ENCODE results near the gene CCDC194.
A peak's percentile ranks its signal among the peaks of the same experiment; 100 is the strongest.
"Not testable (repeated sequence)": the region's sequence is repeated elsewhere in the genome, so short reads cannot be mapped to it uniquely, and the experiment has no call there.

The CCDC194 gene

DNA sequence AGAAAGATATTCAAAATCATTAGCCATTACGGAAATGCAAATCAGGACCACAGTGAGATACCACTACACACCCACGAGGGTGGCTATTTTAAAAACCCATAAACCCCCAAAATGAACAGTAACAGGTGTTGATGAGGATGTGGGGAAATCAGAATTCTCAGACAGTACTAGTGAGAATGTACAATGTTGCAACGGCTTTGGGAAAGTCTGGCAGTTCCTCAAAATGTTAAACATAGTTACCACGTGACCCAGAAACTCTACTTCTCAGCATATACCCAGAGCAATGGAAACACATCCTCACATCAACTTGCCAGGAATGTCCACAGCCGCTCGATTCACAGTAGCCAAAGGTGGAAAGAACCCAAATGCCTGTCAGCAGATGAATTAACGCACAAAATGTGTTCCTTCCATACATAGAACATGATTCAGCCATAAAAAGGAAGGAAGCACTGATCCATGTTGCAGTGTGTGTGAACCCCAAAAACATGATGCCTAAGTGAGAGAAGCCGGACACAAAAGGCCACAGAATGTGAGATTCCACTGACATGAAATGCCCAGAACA lies 23.9 kb downstream of the CCDC194 start:
- DNase-seq (ENCODE audit: low read depth) = no peak

DNA sequence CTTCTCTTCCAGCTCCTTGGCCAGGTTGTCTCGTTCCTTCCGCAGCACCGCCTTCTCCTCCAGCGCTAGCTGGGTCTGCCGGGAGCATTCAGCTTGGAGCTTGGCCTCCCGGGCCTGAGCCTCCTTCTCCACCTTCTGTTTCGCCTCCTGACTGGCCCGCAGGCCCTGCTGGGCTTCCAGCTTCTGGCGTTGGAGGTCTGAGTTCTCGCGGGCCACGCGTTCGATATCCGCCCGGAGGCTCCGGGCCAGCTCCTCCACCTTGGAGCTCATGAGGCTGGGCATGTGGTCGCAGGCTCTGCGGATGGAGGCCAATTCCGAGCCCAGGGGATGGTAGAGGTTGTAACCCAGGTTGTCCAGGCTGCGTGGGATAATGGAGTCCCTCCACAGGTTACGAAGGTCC lies 28.6 kb downstream of the CCDC194 start:
- DNase-seq (ENCODE audit: low read depth) = no peak

DNA sequence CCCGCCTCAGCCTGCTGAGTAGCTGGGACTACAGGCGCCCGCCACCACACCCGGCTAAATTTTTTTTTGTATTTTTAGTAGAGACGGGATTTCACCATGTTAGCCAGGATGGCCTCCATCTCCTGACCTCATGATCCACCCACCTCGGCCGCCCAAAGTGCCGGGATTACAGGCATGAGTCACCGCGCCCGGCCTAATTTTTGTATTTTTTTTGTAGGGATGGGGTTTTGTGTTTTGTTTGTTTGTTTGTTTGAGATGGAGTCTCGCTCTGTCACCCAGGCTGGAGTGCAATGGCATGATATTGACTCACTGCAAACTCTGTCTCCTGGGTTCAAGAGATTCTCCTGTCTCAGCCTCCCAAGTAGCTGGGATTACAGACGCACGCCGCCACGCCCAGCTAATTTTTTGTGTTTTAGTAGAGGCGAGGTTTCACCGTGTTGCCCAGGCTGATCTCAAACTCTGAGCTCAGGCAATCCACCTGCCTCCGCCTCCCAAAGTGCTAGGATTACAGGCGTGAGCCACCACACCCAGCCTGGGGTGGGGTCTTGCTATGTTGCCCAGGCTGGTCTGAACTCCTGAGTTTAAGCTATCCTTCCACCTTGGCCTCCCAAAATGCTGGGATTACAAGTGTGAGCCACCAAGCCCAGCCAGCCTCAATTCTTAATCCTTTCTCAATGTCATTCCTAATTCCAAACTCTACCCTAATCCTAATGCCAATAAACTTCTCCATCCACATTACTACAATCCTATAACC lies 30.0 kb downstream of the CCDC194 start:
- not testable (repeated sequence) for DNase-seq (ENCODE audit: low read depth)

DNA sequence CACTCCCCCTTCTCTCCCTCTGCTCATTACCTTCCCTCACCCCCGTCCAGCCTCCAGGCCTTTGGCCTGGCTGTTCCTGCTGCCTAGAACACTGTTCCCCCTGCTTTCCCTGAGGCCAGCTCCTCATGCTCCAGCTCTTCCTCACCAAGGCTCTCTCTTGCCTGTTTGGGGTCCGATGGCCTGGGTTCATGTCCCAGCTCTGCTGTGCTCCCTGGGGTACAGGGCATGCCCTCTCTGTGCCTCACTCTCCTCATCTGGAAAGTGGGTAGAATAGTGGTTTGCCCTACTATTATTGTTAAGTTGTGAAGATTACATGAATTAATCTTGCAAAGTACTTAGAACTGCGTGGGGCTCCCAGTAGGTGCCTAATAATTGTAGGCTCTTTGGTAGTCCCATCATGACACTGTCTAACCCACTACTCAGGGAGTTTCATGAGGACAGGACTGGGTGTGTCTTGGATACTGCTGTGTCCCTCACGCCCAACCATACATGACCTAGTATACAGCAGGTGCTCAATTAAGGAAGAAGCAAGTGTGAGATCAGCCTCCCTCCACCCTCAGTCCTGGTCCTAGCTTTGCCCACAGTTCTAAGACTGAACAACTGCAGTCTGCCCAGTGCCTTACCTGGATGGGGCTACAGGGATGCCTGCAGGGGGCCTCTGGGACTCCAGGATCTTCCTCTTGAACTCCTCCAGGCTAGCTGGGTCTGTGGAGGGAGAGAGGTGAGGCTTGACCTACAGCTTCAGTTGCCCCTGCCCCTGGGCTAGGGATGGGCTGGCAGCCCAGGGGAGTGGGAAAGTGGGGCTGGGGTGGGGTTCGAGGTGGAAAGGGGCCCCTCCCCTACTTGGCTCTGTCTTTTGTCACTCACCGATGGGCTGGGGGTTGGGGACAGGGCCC lies 33.8 kb downstream of the CCDC194 start:
- DNase-seq (ENCODE audit: low read depth) = no peak

DNA sequence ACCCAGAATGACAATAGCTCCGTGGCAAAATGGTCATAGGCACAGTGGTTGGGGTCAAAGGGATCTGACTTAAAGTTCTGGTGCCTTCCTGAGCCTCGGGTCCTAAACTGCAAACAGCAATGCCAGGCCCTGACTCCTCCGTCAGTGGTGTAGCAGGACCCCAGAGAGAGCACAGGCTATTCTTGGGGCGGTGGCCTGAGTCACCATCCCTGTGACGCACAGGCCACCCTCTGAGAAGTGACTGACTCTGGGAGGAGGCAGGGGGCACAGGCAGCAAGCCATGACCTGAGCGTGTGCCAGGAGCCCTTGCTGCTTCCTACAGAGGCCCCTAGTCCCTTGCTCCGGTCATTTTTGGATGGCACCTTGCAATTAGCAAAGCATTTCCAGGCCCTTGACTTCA lies 35.6 kb downstream of the CCDC194 start:
- DNase-seq (ENCODE audit: low read depth) = no peak

DNA sequence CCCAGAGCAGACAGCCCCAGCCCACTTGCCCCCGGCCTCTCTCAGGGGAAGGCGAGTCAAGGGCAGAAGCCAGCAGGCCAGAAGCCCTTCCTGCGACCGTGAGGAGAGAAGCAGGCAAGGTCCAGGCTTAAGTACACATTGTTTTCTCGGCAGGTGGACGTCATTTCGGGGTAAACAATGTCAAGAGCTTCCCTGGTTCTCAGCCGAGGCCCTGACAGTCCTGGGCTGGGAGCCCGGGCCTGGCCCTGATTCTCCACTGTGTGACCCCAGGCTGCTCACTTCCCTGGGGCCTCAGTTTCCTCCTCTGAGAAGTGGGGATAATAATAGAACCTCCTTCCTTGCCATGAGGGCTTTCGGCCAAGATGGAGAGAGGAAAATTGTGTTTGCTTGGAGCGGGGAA lies 36.3 kb downstream of the CCDC194 start:
- DNase-seq (ENCODE audit: low read depth) = no peak

DNA sequence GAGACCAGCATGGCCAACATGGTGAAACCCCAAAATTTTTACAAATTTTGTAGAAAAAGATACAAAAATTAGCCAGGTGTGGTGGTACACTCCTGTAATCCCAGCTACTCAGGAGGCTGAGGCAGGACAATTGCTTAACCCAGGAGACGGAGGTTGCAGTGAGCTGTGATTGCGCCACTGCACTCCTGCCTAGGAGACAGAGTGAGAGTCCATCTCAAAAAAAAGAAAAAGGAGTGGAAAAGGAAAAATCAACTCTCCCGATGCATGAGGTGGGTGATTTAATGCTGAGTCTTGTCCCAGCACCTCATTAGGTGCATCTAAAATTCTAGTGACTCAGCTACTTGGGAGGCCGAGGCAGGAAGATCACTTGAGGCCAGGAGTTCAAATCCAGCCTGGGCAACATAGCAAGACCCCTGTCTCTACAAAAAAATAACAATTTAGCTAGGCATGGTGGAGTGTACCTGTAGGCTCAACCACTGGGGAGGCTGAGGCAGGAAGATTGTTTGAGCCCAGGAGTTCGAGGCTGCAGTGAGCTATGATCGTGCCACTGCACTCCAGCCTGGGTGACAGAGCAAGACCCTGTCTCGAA lies 36.8 kb downstream of the CCDC194 start:
- no peak for DNase-seq (ENCODE audit: low read depth)

DNA sequence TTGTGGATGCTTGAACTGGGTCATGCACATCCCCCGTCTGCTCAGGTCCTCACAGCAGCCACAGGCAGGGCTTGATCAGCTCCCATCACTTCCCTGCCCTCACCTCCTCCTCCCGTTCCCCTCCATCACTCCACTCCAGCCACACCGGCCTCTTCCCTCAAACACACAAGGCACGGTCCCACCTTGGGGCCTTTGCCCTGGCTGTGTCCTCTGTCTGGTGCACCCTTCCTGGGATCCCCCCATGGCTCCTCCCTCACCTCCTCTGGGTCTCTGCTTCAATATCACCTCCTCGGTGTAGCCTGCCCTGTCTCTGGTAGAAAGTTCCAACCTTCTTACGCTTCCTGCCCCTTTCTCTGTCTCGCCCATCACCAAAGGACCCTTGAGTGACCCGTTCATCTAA lies 40.6 kb downstream of the CCDC194 start:
- DNase-seq (ENCODE audit: low read depth) = no peak

DNA sequence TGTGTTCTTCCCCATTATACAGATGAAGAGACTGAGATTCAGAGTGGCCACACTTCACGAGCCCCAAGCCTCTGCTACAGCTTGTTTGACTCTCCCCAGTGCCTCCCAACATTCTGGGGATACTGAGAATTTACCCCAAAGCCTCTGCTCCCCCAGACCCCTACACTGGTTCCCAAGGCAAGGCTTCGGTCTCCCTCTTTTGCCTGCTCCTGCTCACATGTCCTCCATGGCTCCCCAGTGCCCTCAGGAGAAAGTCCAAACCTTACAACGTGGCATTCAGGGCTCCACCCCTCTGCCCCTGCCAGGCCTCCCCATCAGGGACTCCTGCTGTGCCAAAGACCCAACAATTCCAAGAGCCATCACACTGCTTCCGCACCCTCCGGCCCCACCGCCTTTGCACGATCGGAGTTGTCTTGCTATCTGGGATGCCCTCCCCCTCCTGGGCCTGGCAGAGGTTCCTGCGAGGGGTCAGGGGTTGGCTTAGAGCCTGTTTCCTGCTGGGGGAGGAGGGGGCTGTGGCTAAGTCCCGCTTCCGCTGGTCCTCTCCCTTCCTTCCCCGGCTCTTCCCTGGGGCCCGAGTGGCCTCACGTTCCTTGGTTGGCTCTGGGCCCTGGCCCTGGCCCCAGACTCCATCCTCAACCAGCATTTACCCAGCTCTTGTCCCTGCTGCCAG lies 41.3 kb downstream of the CCDC194 start:
- DNase-seq (ENCODE audit: low read depth) = no peak

DNA sequence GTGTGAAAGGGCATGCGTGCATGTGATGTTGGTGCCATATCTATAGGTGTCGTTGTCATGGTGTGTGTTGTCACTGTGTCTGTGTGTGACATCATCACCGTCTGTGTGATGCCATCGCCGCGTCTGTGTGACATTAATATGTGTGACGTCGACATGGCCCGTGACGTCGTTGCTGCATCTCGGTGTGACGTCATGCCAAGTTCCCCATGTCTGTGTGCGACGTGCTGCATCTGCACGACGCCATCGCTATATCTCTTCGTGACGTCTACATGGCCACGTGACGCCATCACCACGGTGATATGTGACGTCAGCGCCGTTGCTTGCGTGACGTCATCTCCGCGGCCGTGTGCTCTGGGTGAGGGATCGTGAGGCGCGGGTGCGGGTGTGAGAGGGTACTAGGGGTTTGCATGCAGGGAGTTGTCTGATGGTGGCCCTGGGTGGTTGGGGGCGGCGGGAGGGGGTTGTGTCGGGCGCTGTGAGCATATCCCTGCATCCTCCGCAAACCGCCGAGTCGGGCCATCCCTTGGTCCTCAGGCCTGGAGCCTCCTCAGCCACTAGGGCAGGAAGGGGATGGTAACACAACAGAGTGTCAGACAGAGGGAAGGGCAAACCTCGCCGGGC lies 42.1 kb downstream of the CCDC194 start:
- no peak for DNase-seq (ENCODE audit: low read depth)

DNA sequence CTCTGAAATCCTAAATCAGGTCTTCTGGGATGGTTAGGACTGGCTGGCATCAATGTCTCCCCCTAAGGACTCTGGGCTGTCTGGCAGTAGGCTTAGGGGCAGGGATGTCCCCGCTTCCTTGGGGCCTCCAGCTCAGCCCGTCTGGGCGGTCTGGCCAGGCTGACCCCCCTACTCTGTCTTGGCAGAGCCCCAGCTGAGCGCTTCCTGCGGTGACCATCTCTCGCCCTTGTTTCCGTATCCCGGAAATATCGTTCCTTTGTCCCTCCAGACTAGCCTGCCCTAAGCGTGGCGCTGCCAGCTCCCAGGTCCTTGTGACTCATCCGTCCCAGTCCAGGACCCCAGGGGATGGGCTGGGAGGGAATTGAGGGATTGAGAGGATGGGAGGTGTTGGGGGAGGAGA lies 45.3 kb downstream of the CCDC194 start:
- no peak for DNase-seq (ENCODE audit: low read depth)

DNA sequence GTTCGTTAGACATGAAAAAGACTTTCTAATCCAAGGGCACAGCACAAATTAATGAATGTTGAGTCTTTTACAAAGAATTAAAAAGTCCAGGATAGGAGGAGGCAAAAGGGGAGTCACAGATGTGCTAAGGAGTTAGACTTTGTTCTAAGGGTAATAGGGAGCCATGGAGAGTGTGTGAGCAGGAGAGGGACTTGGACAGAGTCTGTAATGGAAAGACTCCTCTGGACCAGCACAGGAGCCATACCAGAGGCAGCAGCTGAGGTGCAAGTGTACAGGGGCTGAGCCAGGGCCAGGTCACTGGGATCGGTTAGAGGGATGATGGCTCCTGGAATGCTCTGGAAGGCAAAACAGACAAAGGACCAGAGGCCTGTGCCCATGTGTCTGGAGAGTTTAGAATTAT lies 46.1 kb downstream of the CCDC194 start:
- DNase-seq (ENCODE audit: low read depth) = no peak

DNA sequence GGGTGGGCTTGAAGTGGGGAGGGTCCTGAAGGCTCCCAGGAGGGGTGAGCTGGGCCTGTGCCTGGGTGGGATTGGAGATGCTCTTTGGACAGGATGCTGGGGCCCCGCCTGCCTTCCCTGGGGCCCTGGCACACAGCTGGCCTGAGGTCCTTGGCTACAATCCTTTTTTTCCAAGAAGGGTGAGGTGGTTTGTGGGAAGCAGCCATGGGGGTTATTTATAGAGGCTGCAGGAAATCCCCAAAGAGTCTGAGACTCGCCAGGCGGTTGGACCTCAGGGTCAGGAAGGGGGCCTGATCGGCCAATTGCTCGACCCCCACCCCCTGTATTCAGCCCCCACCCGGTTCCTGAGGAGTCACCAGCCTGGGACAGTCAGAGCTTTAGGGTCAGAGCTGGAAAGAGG lies 46.6 kb downstream of the CCDC194 start:
- no peak for DNase-seq (ENCODE audit: low read depth)

DNA sequence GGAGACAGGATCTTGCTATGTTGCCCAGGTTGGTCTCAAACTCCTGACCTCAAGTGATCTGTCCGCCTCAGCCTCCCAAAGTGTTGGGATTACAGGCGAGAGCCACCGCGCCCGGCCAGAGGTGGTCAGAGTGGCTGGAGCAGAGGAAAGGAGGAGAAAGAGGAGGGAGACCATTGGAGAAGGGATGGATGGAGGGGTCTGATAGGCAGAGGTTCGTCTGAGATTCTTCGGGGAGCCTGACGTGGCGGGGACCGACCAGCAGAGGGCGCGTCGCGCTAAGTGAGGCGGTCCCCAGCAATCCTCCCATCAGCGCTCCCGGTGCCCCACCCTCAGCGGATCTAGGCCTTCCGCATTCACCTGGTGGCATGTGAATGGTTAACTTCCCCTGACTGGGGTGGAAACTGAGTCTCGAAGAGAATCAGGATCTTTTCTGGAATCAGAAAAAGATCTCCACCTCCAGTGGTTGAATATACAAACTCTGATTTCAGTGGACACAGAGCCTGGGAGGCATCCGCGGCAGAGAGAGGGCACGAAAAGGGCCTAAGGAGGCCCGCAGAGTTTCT lies 47.8 kb downstream of the CCDC194 start:
- DNase-seq (ENCODE audit: low read depth) = peak; percentile 67

DNA sequence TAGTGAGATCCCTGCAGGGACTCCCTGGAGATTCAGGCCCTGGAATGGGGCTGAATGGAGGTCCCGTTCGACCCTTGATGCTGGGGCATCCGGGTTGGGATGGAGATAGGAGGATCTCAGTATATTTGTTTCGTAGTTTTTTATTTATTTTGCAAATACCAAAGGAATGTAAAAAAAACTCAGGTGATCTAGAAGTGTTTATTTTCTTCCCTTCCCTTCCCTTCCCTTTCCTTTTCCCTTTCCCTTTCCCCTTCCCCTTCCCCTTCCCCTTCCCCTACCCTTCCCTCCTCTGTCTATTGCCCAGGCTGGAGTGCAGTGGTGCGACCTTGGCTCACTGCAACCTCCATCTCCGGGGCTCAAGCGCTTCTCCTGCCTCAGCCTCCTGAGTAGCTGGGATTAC lies 52.2 kb downstream of the CCDC194 start:
- no peak for DNase-seq (ENCODE audit: low read depth)

DNA sequence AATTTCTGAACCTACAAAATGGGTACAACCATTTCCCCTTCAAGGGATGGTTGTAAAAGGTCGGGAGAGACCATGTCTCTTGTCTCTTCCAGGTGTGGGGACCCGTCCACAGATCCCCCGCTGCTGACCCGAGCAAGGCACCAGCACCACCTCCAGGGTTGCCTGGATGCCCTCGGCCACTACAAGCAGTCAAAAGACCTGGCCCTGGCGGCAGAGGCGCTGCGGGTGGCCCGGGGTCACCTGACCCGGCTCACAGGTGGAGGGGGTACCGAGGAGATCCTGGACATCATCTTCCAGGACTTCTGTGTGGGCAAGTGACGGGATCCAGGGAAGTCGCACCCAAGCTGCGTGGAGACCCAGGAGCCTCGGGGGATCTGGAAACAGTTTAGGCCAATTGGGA lies 52.6 kb downstream of the CCDC194 start:
- DNase-seq (ENCODE audit: low read depth) = no peak

DNA sequence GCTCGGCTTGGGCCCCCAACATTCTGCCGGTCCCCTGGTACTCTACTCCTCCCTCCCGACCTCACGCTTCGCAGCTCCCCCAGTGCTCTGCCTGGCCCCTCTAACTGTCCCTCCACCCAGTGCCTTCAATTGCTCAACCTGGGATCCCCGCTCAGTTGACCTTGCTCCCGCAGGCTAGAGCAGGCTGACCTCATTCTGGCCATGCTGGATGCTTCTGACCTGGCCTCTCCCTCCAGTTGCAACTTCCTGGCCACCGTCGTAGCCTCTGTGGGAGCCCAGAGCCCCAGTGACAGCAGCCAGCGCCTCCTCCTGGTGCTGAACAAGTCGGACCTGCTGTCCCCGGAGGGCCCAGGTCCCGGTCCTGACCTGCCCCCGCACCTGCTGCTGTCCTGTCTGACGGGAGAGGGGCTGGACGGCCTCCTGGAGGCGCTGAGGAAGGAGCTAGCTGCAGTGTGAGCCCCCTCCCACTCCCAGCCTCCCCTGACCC lies 53.1 kb downstream of the CCDC194 start:
- DNase-seq (ENCODE audit: low read depth) = no peak

Data from activated T-helper 9 cell treated with anti-CD3 and anti-CD28 coated beads, Interleukin-2, amount 50 U/mL, for 16 hours (primary cell).